Mesothelial cell of epicardium (in vitro differentiated cells): ENCODE data around the gene ZDHHC8. TPM values are rescaled to one million over a fixed set of nuclear protein-coding genes. Genes with fewer than 3 reads are reported as not detected.

Experiments used
- DNase-seq, 2 experiments: peaks; one replicate each; pipeline ENCODE4 v3.0.0; 2021; ENCODE audit warnings: low spot score in 2 of 2; ENCODE audit not compliant: unreplicated experiment in 2 of 2
- H3K27ac Mint-ChIP-seq: 2 replicates; pipeline ENCODE4 v1.8.0; 2021; ENCODE audit warnings: mixed read lengths
- H3K27me3 Mint-ChIP-seq: 2 replicates; pipeline ENCODE4 v1.8.0; 2021; ENCODE audit warnings: low read depth, mixed read lengths
- H3K36me3 Mint-ChIP-seq: 2 replicates; pipeline ENCODE4 v1.8.0; 2021; ENCODE audit warnings: mixed read lengths
- H3K4me1 Mint-ChIP-seq: 2 replicates; pipeline ENCODE4 v1.8.0; 2021; ENCODE audit warnings: mixed read lengths
- H3K4me3 Mint-ChIP-seq: 2 replicates; pipeline ENCODE4 v1.8.0; 2021; ENCODE audit warnings: mild to moderate bottlenecking, moderate library complexity, mixed read lengths
- H3K9me3 Mint-ChIP-seq: 2 replicates; pipeline ENCODE4 v1.8.0; 2021; ENCODE audit warnings: mixed read lengths
- CTCF ChIP-seq: fragments of 200-600 bp; sonication (generic); IDR thresholded peaks from one replicate; pipeline ENCODE4 v1.5.0; 2021; ENCODE audit warnings: antibody characterized with exemption; ENCODE audit not compliant: unreplicated experiment
- total RNA-seq: library from RNA; stranded (reverse); gene quantifications from 3 replicates; pipeline ENCODE4 v1.2.1, GENCODE V29; 2021

Gene ZDHHC8
- total RNA-seq, 1 donor from 2014 or later: 86.2 TPM

- Mint-ChIP-seq H3K27me3 (no peaks in the 10 kb centered on the region), H3K36me3 (no peaks in the 10 kb centered on the region), H3K27ac (no peak overlapping the region), H3K9me3 (no peaks in the 10 kb centered on the region), H3K4me1 (peaks cover 5% of the 10 kb centered on the region), H3K4me3 (no peak overlapping the region)
- no peak for DNase-seq
- TF ChIP-seq CTCF: no peak
Measured at GRCh38 chr22:20176421-20177085, 44.9 kb downstream of the ZDHHC8 start.

- no peak for TF ChIP-seq CTCF
- no peaks in the 10 kb centered on the region for H3K36me3 Mint-ChIP-seq
- DNase-seq: no peak
- H3K4me1 Mint-ChIP-seq: peaks cover 5% of the 10 kb centered on the region
- no peak overlapping the region for H3K27ac Mint-ChIP-seq
- no peaks in the 10 kb centered on the region for H3K27me3 Mint-ChIP-seq
- H3K4me3 Mint-ChIP-seq: no peak overlapping the region
- H3K9me3 Mint-ChIP-seq: no peaks in the 10 kb centered on the region
Measured at GRCh38 chr22:20177217-20177911, 45.8 kb downstream of the ZDHHC8 start.

- Mint-ChIP-seq H3K4me3 (no peak overlapping the region), H3K27ac (no peak overlapping the region), H3K27me3 (no peaks in the 10 kb centered on the region), H3K36me3 (no peaks in the 10 kb centered on the region), H3K4me1 (peaks cover 5% of the 10 kb centered on the region), H3K9me3 (no peaks in the 10 kb centered on the region)
- DNase-seq: no peak
- TF ChIP-seq CTCF: no peak
Measured at GRCh38 chr22:20178075-20178914, 46.7 kb downstream of the ZDHHC8 start.

GRCh38 chr22:20178915-20179227 is 47.3 kb downstream of the ZDHHC8 start:
- no peak overlapping the region for H3K27ac Mint-ChIP-seq
- no peaks in the 10 kb centered on the region for H3K27me3 Mint-ChIP-seq
- H3K4me3 Mint-ChIP-seq: no peak overlapping the region
- H3K9me3 Mint-ChIP-seq: no peaks in the 10 kb centered on the region
- no peak for DNase-seq
- peaks cover 5% of the 10 kb centered on the region for H3K4me1 Mint-ChIP-seq
- no peaks in the 10 kb centered on the region for H3K36me3 Mint-ChIP-seq
- TF ChIP-seq CTCF: no peak

- Mint-ChIP-seq H3K4me3 (no peak overlapping the region), H3K9me3 (no peaks in the 10 kb centered on the region), H3K27me3 (no peaks in the 10 kb centered on the region), H3K36me3 (no peaks in the 10 kb centered on the region), H3K27ac (no peak overlapping the region), H3K4me1 (peaks cover 5% of the 10 kb centered on the region)
- DNase-seq: no peak
- TF ChIP-seq CTCF: no peak
Measured at GRCh38 chr22:20179455-20180244, 48.0 kb downstream of the ZDHHC8 start.
